Thymus (tissue), 11 donors: ENCODE measurements around the gene NOTCH2. TPM values are rescaled to one million over a fixed set of nuclear protein-coding genes. Genes with fewer than 3 reads are reported as not detected.

Experiments used
- DNase-seq, 9 donors: peaks; one replicate each; pipeline ENCODE4 v3.0.0-alpha.2; 2013; ENCODE audit warnings: low spot score in 9 of 9, low read depth in 6 of 9, missing footprints in 1 of 9
- H3K27ac ChIP-seq, 2 donors: one replicate each; pipeline ENCODE4 v1.5.1; 2013; ENCODE audit warnings: control low read depth in 1 of 2, low read depth in 1 of 2, low read length in 1 of 2, mild to moderate bottlenecking in 1 of 2, moderate library complexity in 1 of 2
- H3K27me3 ChIP-seq, 2 donors: one replicate each; pipeline ENCODE4 v1.5.1; 2013; ENCODE audit warnings: low read length in 1 of 2; ENCODE audit not compliant: control insufficient read depth in 2 of 2, insufficient read depth in 1 of 2
- H3K36me3 ChIP-seq, 2 donors: one replicate each; pipeline ENCODE4 v1.5.1; 2013; ENCODE audit warnings: low read length in 1 of 2, mild to moderate bottlenecking in 1 of 2, moderate library complexity in 1 of 2; ENCODE audit not compliant: control insufficient read depth in 2 of 2, insufficient read depth in 2 of 2
- H3K4me1 ChIP-seq, 2 donors: one replicate each; pipeline ENCODE4 v1.5.1; 2013; ENCODE audit warnings: low read length in 2 of 2; ENCODE audit not compliant: control insufficient read depth in 2 of 2, insufficient read depth in 2 of 2
- H3K4me3 ChIP-seq, 2 donors: one replicate each; pipeline ENCODE4 v1.5.1; 2013; ENCODE audit warnings: low read length in 2 of 2, control low read depth in 1 of 2, mild to moderate bottlenecking in 1 of 2
- H3K9me3 ChIP-seq, 2 donors: one replicate each; pipeline ENCODE4 v1.5.1; 2013; ENCODE audit warnings: low read length in 1 of 2, mild to moderate bottlenecking in 1 of 2; ENCODE audit not compliant: control insufficient read depth in 2 of 2, insufficient read depth in 1 of 2
- WGBS: extraction: QIAGEN DNeasy Blood & Tissue Kit; methylation state at CpG from one replicate; pipeline ENCODE4 v1.1.7; 2013; 5-methylcytosine and 5-hydroxymethylcytosine counted together
- polyA plus RNA-seq: library from polyadenylated mRNA; stranded (reverse); fragments of 200-250 nt; gene quantifications from one replicate; pipeline ENCODE4 v1.2.3, GENCODE V29; 2013
- total RNA-seq: library from RNA; stranded (reverse); fragments of 120-200 nt; gene quantifications from one replicate; pipeline ENCODE4 v1.2.4, GENCODE V29; 2013
- donor health status: healthy.

The NOTCH2 gene
- total and polyA plus RNA-seq, 2 donors: 13.0 to 23.5 TPM

DNA sequence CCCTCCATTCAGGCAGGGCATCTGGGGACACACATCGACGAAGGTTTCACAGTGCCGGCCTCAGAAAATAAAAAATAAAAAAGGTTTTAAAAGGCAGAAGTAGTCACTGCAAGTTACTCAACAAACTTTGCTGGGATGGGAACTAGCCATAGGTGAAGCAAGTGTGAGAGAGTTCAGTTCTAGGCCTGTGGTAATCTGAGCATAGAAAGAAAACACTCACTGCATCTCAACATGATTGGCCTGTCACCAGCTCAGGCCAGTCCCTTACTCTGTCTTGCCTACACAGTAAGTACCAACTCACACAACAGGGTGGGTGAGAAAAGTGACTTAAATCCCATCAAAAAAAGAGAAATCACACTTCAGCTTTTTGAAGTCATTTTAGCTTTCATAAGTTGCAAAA, 142.9 kb downstream of the NOTCH2 start:
- 97% methylated on average over 3 of the region's 3 CpGs for WGBS
- Histone ChIP-seq H3K9me3 (no peaks in the 10 kb centered on the region), H3K27me3 (no peaks in the 10 kb centered on the region), H3K4me3 (no peak overlapping the region), H3K36me3 (peaks cover 42 to 47% of the 10 kb centered on the region in 2 donors), H3K4me1 (no peaks in the 10 kb centered on the region), H3K27ac (no peak overlapping the region)
- no peak for DNase-seq

DNA sequence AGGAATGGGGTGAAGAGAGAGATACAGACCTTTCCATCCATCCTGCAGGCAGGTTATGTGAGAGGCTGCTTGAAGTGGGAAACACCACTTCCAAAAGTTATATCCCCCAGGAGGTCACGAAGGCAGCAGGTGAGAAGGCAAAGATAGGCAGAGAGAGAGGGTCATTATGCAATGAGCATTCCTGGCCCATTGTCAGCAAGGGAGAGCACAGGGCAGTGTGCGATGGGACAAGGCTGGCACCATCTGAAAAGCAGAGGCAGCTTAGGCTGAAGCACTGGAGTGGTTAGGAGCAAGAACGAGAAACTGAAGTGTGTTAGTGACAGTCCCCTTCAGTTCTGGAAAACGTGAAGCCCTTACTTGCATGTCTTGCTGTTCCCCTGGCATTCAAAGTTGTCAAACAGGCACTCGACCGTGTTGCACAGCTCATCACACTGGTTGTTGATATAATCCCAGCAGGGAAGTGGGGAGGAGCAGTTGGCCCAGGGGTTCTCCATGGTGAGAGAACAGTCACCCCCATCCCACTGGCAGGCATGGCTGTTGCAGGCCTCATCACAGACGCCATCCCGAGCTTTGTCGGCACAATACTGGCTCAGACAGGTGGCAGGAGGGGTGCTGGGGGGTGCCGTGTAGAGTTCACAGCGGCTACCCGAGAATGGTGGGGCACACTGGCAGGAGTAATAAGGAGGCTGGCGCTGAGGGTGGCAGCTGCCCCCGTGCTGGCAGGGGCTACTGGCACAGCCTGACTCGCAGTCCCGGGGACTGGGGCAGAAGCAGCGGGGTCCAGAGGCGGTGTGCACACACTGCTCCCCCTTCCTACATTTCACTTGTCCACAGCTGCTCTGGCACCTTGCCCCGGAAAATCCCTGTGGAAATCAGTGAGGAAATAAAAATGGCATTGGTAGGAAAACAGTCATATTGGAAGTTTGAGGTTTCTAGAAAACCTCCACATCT, 144.2 kb downstream of the NOTCH2 start:
- DNase-seq: no peak
- Histone ChIP-seq H3K27me3 (no peaks in the 10 kb centered on the region), H3K9me3 (no peaks in the 10 kb centered on the region), H3K4me1 (no peaks in the 10 kb centered on the region), H3K4me3 (no peak overlapping the region), H3K27ac (no peak overlapping the region), H3K36me3 (peaks cover 46 to 59% of the 10 kb centered on the region in 2 donors)
- WGBS: 94% methylated on average over 19 of the region's 19 CpGs

DNA sequence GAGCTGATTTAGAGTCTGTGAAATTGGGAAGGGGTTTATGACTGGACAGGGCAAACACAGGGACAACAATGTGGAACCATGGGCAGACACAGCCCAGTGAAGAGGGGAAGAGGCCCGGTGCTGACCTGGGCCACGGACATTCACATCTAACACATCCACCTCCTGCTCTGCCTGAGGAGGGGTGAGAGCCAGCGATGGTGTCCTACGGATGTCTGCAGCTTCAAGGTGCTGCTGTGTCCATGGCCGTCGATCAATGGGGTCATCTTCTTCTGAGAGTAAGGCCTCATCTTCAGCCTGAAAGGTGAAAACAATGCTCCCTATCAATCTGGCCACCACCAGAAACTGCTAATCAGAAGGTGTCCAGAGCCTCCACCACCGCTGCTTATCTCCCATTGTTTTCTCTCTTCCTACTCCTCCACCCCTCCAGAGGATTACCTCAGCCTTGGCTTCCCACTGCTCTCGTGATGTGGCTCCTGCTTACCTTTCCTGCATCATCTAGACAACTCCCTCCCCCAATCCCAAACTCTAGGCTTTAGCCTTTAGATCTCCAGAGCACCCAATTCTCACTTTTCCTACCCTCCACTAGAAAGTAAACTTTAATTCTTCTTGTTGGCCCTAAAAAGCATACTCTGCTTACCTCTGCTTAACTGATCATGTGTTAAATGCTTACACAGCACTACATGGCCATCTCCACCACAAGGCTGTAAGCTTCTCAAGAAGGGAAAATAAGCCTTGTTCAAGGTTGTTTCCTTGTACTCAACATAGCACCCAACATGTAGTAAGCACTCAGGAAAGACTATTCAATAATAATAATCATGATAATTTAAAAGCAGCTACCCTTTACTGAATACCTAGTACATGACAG, 149.1 kb downstream of the NOTCH2 start:
- Histone ChIP-seq H3K27ac (no peak overlapping the region), H3K27me3 (no peaks in the 10 kb centered on the region), H3K4me1 (no peaks in the 10 kb centered on the region), H3K36me3 (peaks cover 60 to 82% of the 10 kb centered on the region in 2 donors), H3K4me3 (no peak overlapping the region), H3K9me3 (no peaks in the 10 kb centered on the region)
- DNase-seq: no peak
- WGBS: 94% methylated on average over 8 of the region's 8 CpGs

DNA sequence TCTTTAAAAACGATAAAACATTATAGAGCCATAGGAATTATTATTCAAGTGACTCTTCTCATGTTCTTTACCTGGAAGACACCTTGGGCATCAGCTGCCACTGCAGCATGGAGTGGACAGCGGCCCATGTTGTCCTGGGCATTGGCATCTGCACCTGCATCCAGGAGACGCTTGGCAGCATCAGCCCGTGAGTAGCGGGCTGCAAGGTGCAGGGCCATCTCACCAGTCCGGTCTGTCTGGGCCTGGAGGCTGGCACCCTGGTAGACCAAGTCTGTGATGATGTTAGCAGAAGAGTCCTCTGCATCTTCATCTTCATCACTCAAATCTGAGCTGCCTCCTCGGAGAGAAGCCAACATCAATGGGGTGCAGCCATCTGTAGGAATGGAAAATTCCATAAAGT, 150.2 kb downstream of the NOTCH2 start:
- Histone ChIP-seq H3K27me3 (no peaks in the 10 kb centered on the region), H3K4me1 (no peaks in the 10 kb centered on the region), H3K36me3 (peaks cover 62 to 82% of the 10 kb centered on the region in 2 donors), H3K9me3 (no peaks in the 10 kb centered on the region), H3K27ac (no peak overlapping the region), H3K4me3 (no peak overlapping the region)
- 97% methylated on average over 7 of the region's 7 CpGs for WGBS
- no peak for DNase-seq

DNA sequence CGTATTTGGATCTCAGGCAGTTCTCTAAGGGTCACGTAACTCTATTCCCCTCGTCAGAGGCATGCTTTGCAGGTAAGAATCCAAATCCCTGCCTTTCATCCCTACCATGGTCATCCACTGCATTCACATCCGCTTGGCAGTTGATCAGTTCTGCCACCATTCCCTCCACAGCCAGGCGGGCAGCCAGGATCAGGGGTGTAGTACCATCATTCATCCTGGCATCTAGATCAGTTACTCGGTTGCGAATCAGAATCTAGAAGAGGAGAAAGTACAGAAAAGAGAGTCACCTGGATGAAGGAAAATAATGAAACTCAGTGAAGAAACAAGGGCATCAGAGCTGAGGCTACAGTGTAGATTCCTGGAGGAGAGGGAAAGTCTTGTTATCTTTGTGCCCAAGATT, 151.2 kb downstream of the NOTCH2 start:
- no peak overlapping the region for H3K4me3 ChIP-seq
- 98% methylated on average over 7 of the region's 7 CpGs for WGBS
- H3K27me3 ChIP-seq: no peaks in the 10 kb centered on the region
- H3K27ac ChIP-seq: no peak overlapping the region
- H3K9me3 ChIP-seq: no peaks in the 10 kb centered on the region
- H3K4me1 ChIP-seq: no peaks in the 10 kb centered on the region
- no peak for DNase-seq
- H3K36me3 ChIP-seq: peaks cover 56 to 72% of the 10 kb centered on the region in 2 donors

DNA sequence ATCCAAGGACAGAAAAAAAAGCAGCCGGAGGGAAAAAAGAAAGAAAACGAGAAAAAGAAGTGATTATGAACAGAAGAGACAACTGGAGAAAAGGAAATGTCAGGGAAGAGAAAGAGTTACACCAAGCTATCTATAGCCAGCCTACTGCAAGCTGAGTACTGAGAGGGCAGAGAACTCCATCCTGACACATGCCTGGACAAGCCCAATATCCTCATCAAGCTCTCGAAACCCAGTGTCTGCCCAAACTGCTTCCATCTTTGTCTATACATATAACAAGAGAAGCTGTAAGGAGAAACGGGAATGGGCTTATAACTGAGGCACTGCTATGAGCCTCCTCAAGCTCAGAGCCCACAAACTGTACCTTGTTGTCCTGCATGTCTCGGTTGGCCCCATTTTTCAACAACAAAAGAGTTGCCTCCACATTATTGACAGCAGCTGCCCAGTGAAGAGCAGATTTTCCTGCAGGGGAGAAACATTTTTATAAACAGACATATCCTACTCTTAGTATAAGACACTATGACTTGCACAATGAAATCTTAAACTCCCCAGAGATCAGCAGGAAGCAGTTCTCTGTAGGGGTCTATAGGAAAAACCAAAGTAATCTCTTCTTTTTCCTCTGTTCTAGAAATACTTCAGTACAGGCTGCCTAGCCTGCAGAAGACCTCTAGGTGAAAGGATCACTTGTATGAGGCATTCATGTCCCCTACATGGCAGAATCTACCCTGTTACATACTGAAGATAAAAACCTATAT, 152.0 kb downstream of the NOTCH2 start:
- Histone ChIP-seq H3K27me3 (no peaks in the 10 kb centered on the region), H3K4me3 (no peak overlapping the region), H3K27ac (no peak overlapping the region), H3K9me3 (no peaks in the 10 kb centered on the region), H3K36me3 (peaks cover 52 to 66% of the 10 kb centered on the region in 2 donors), H3K4me1 (no peaks in the 10 kb centered on the region)
- WGBS: 96% methylated on average over 5 of the region's 5 CpGs
- no peak for DNase-seq

DNA sequence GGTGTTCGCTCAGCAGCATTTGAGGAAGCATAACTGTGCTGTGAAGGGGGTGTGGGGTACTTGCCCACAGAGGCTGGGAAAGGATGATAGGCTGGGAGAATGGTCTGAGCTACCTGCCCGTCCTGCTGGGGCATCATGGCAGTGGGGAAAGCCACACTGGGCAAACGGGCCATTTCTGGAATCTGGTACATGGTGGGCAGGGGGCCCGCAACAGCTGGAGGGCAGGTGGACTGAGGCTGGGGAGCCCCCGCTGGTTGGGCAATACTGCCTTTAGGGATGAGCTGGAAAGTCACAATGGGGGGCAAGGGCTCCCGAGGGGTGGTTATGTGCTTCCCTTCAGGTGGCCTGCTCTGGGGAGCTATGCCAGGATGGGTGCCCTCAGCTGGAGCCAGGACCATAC, 153.9 kb downstream of the NOTCH2 start:
- H3K36me3 ChIP-seq: peaks cover 41 to 52% of the 10 kb centered on the region in 2 donors
- 97% methylated on average over 6 of the region's 6 CpGs for WGBS

DNA sequence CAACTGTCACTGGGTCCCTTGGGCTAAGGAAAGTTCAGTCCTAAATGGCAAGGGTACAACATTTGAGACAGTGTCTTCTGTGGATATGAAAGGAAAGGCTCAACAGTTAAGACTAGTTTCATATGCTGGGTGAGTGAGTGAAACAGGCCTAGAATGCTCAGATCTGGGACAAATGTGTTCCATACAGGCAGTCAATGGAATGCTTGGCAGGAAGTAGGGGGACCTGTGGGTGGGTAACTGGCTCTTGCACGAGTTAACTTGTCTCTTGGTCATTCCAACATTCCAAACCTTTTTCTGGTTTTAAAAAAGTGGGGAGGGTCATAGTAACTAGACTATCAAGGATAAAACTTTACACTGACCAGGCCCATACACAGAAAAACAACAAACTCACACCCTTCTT, 155.4 kb downstream of the NOTCH2 start:
- peaks cover 32 to 42% of the 10 kb centered on the region in 2 donors for H3K36me3 ChIP-seq
- no peak for DNase-seq
- no peaks in the 10 kb centered on the region for H3K9me3 ChIP-seq
- H3K27ac ChIP-seq: no peak overlapping the region
- H3K27me3 ChIP-seq: no peaks in the 10 kb centered on the region
- H3K4me3 ChIP-seq: no peak overlapping the region
- 96% methylated on average over 1 of the region's 1 CpG for WGBS
- H3K4me1 ChIP-seq: no peaks in the 10 kb centered on the region

More for the DNA sequence above, 153.9 kb downstream of the NOTCH2 start:
- Histone ChIP-seq H3K27ac (no peak overlapping the region), H3K4me1 (no peaks in the 10 kb centered on the region), H3K4me3 (no peak overlapping the region), H3K9me3 (no peaks in the 10 kb centered on the region), H3K27me3 (no peaks in the 10 kb centered on the region)
- no peak for DNase-seq
